ENCODE results near the gene GREB1L. TPM values are rescaled to one million over a fixed set of nuclear protein-coding genes. Genes with fewer than 3 reads are reported as not detected.

The GREB1L gene
- total and polyA plus RNA-seq, 2 donors (not counting 3 experiments of a cell fraction or from before 2014, with no cell fraction given): 0.22 to 0.41 TPM

- Histone ChIP-seq H3K36me3 (ENCODE audit: control insufficient read depth in 2 of 2, extremely low read depth in 1 of 2, insufficient read depth in 2 of 2, low read length in 2 of 2) (no peaks in the 10 kb centered on the region), H3K9me3 (replicated peaks; ENCODE audit: control insufficient read depth, insufficient read depth, low read length) (no peaks in the 10 kb centered on the region), H3K4me2 (ENCODE audit: insufficient read depth, low read length) (no peak overlapping the region), H3K27ac (ENCODE audit: insufficient read depth, low read depth, low read length) (no peak overlapping the region), H3K4me3 (replicated peaks in 1 of 3; ENCODE audit: insufficient read depth in 1 of 3, low read depth in 1 of 3, low read length in 3 of 3) (no peak overlapping the region), H3K9ac (replicated peaks; ENCODE audit: extremely low read depth, insufficient read depth, low read length) (no peak overlapping the region), H3K9me1 (replicated peaks; ENCODE audit: control insufficient read depth, extremely low read depth, insufficient read depth, low read length) (no peaks in the 10 kb centered on the region), H2AFZ (ENCODE audit: low read depth, low read length) (no peak overlapping the region), H3K79me2 (ENCODE audit: control insufficient read depth, insufficient read depth, low read length) (no peaks in the 10 kb centered on the region), H3K4me1 (ENCODE audit: control insufficient read depth, extremely low read depth, insufficient read depth, low read length) (no peaks in the 10 kb centered on the region), H3K27me3 (ENCODE audit: control insufficient read depth in 2 of 2, insufficient read depth in 2 of 2, low read length in 2 of 2) (peaks cover 0 to 7% of the 10 kb centered on the region in 2 experiments), H4K20me1 (replicated peaks; ENCODE audit: control insufficient read depth, extremely low read depth, insufficient read depth, low read length) (no peaks in the 10 kb centered on the region)
- ChIA-PET CTCF (interaction anchor here (1.0 to 13.0 kb wide), 5 partner anchors 13 to 250 kb away, joined by 3 to 147 read pairs (median 3); no protein-coding TSS in a partner anchor), POLR2A (no interaction called here)
- BruUV-seq (replicated peaks): no TSS peak
- FAIRE-seq (peak; percentile 89), DNase-seq (ENCODE audit: low read depth, low spot score) (peak; percentile 48)
- dilution Hi-C loops (cut with MboI; ENCODE audit: extremely low pct_ligation_motif_present, low sequenced_read_pairs): no loop called here
- TF ChIP-seq CTCF (IDR thresholded peaks at IDR 0.05; ENCODE audit: extremely low read depth in 1 of 2, insufficient read depth in 1 of 2, low read depth in 1 of 2, low read length in 2 of 2) (peak; percentile 58 to 67), JUN (IDR thresholded peaks at IDR 0.05; ENCODE audit: borderline replicate concordance, insufficient read depth, insufficient read length, low read depth) (no peak), FOS (IDR thresholded peaks at IDR 0.05; ENCODE audit: borderline replicate concordance, insufficient read depth, low read length) (no peak), MYC (IDR thresholded peaks at IDR 0.05; ENCODE audit: low read depth, low read length) (no peak), GATA2 (IDR thresholded peaks at IDR 0.05; ENCODE audit: insufficient read depth, insufficient read length, low read depth, low read length) (no peak)
- intact Hi-C loops (cut with micrococcal nuclease): loop anchor here (1.0 kb wide), 1 partner anchor 249 kb away; no protein-coding TSS in a partner anchor
Observed at GRCh38 chr18:21444465-21445212, 202.6 kb downstream of the GREB1L start.
